GM19438 (cell line): Measurements from ENCODE around the gene DOC2B.
"Not testable (repeated sequence)": the region's sequence is repeated elsewhere in the genome, so short reads cannot be mapped to it uniquely, and the experiment has no call there.

Source experiments
- ATAC-seq: cut with Tn5 transposase; IDR thresholded peaks from one replicate; pipeline ENCODE4 v1.9.1; 2021; ENCODE audit warnings: low read depth; ENCODE audit not compliant: unreplicated experiment

Gene DOC2B

DNA sequence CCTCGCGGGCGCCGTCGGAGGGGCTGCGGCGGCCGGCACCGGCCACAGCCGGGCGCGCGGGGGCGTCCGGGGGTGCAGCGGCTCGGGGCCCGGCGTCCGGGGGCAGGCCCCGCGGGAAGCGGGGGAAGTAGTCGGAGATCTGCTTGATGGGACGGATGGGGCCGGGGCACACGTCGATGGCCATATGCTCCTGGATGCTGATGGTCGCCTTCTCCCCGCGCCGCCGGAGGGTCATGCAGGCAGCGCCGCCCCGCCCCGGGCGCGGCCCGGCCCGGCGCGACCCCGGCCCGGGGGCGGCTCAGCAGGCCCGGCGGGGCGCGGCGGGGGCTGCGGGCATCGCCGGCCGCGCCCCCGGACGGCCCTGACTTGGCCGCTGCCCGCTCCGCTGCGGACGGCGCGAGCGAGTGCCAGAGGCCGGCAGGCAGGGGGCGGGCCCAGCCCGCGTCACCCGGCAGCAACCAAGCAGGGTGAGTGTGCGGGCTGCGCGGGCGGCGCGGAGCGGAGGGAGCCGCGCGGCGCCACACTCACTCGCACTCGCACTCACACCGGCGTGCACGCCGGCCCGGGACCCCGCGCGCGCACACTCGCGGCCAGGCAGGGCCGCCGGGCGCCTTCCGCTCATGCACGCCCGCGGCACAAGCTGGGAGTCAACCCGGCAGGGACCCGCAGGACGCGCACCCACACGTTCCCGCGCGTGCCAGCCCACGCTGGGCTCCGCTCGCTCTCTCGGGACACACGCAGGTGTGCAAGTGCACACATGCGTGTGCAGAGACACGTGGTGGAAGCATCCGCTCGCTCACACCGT, at the start of gene DOC2B:
Gene DOC2B, minus strand, starts transcription at position 406 of the 805 bp plus-strand sequence. Its CDS starts 171 bp downstream, at position 235.
- ATAC-seq, result no peak

DNA sequence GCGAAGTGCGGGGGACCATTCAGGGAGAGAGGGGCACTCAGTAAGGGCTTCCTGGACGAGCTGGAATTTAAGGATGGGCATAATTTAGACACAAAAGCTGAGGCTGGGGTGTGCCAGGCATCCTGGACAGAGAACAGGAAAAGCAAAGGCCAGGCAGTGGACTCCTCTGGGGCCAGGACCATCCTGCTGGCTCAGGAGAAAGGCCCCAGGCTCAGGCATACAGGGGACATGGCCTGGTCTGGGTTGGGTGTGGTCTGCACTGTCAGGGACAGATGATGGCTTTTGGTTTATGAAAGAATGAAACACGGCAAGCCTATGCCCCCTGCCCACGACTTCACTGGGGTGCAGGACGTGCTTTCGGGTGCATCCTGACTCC, 48.9 kb upstream of the DOC2B start:
- no peak for ATAC-seq

GRCh38 chr17:229709-230394, 48.4 kb upstream of the DOC2B start:
- ATAC-seq, result no peak

GRCh38 chr17:228951-229708, 47.7 kb upstream of the DOC2B start:
- no peak for ATAC-seq

DNA sequence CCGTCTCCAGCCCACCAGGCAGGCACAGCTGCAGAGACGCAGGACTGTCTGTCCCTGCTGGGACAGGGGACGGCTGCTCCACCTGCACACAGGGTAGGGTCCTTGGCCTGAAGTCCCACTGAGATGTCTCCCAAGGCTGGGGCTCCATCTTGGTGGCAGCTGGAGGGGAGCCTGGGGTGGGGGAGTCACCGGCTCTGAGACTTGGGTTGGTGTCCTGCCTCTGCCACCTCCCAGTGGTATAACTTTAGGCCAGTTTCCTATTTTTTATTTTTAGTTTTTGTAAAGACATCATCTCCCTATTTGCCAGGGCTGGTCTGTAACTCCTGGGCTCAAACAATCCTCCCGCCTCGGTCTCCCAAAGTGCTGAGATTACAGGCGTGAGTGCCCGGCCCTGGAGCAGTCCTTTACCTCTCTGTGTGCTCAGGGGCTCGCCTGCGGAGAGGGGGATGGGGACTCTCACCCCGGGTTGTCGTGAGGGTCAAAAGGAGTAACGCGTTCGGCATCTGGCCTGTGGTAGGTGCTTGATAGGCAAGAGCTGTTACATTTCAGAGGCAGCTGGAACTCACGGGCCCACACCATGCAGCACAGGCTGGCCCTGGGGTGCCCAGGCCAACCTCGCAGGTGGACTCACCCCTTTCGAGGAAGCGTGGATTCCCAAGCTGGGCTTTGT, 46.6 kb upstream of the DOC2B start:
- ATAC-seq, result no peak

DNA sequence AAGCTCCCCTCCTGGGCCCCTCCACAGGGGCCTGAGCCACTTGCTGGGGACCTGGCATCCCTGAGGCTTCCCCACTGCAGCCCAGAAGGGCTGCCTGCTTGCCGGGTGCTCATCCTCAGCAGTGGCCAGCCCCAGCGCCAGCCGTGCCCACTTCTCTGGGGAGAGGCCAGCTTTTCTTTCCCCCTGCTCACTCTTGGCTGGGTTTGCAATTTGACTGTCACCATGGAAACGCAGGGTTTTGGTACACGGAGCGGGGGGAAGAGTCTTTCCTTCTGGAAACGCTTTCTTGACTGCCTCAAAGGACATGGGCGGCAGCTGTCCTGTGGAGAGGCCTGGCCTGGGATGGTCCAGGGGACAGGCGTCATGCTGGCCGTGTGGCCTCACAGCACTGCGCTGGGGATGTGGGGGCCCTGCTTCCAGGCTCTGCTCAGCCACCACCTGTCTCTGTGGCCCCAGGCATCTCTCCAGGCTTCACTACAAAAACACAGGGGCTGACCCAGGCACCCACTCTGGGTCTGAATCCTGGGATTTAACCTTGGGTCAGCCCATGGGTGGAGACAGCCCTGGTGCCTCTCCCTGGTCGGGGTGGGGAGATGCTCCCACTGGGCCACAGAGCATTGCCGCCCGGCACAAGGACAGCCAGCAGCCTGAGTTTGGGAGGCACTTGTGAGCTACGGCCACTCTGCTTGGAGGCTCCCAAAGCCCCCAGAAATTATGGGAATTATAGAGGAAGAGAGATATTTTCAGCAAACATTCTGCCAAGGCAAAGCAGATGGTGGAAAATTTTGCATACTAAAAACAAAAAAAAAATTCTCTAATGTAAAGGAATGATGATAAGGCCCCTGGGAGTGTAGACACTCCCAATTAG, 45.9 kb upstream of the DOC2B start:
- no peak for ATAC-seq

DNA sequence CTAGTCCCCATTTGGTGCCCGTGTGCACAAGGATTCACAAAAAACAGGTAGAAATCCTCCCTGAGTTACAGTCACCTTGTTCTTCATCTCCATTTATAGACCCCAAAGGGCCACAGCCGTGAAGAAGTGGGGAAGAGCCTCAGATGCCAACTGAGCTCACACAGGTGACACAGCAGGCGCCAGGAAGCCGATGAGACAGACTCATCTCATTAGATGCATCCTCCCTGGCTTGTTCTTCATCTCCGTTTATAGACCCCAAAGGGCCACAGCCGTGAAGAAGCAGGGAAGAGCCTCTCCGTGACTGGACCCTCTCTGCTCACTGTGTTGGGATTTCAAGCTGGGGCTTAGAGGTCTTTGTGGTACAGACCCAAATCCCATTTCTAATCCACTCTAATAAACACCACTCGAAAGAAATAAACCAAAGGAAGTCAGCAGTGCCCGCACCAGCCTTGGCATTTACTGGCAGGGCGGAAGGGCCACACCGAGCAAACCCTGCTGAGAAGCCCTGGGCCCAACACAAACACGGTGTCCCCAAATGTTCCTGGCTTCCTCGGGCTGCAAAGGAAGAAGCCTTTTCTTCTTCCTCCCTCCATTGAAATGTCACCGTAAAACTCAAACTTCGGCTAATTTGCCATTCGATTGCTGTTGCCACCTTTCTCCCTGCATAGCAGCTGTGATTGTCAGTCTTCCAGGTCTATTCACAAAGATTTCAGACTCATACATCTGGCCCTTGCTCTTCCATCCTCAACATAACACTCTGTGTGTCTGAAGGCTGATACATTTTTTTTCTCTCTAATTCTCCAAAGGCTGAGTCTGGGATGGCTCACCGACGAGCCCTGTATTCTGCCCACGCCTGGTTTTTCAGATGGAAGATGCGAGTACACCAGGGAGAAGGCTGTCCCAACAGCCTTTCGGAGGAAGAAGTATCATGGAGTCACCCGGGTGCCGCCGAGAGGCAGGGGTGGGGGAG, 44.9 kb upstream of the DOC2B start:
- no peak for ATAC-seq

- ATAC-seq, result no peak
Observed at GRCh38 chr17:225551-225950, 44.1 kb upstream of the DOC2B start.

DNA sequence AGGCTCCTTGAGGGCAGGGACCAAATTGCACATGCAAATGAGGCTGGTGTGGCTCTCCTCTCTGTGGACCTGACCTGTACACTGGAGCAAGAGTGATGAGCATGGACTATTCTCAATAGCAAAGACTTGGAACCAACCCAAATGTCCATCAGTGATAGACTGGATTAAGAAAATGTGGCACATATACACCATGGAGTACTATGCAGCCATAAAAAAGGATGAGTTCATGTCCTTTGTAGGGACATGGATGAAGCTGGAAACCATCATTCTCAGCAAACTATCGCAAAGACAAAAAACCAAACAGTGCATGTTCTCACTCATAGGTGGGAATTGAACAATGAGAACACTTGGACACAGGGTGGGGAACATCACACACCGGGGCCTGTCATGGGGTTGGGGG, 43.1 kb upstream of the DOC2B start:
- ATAC-seq, result not testable (repeated sequence)

- no peak for ATAC-seq
Observed at GRCh38 chr17:223723-224471, 42.4 kb upstream of the DOC2B start.

- no peak for ATAC-seq
Observed at GRCh38 chr17:222172-222571, 40.7 kb upstream of the DOC2B start.

GRCh38 chr17:219696-220095, 38.2 kb upstream of the DOC2B start:
- ATAC-seq, result no peak

DNA sequence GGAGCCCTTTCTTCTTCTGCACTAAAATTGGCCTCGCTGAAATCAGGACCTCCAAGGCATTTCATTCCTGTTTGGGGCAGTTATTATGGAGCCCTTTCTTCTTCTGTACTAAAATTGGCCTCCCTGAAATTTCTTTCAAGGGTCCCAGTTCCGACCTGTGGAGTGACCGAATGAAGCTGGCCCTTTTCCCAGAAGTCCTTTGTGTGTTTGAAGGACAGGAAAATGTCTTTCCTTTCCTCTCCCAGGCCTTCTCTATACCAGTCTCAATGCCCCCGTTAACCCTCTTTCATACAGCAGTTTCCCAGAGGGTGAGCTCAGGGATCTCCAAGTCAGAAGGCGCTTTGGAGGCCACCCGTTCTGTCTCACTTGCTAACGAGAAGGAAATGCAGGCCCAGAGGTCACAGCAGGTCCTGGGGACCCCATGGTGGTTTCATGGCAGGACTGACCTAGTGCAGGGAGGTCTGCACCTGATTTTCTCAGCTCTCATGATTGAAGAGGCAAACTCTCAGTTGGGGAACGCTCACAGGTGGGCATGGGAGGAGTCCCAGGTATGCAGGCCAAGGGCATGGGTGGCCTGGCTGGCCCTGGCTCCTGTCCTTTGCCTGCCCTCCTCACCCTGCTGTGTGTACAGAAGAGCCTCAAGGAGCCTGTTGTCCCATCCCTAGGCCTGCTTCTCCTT, 37.1 kb upstream of the DOC2B start:
- ATAC-seq, result no peak

- ATAC-seq, result no peak
Observed at GRCh38 chr17:216625-217024, 35.2 kb upstream of the DOC2B start.

- not testable (repeated sequence) for ATAC-seq
Observed at GRCh38 chr17:215563-216478, 34.4 kb upstream of the DOC2B start.

DNA sequence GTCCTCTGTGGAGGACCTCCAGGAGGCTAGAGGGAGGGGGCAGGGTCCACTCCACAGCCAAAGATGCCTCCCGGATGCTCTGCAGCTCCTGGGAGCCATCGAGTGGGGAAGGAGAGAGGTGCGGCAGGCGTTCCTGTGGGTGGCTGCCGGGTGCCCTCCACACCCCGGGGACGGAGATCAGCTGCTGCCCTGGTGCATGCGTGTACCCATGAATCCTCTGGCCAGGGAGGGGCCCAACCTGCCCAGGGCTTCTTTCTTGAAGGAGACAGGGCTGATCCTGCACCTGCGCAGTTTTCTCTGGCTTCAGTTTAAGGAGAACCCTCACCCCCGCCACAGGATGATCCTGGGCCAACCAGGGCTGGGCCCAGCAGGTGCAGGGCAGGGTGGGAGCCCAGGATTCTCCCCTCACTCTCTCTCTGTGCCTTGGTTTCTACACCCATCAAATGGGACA, 33.5 kb upstream of the DOC2B start:
- ATAC-seq, result no peak
